Measurements from ENCODE around the gene SLC28A1.

Gene SLC28A1

DNA sequence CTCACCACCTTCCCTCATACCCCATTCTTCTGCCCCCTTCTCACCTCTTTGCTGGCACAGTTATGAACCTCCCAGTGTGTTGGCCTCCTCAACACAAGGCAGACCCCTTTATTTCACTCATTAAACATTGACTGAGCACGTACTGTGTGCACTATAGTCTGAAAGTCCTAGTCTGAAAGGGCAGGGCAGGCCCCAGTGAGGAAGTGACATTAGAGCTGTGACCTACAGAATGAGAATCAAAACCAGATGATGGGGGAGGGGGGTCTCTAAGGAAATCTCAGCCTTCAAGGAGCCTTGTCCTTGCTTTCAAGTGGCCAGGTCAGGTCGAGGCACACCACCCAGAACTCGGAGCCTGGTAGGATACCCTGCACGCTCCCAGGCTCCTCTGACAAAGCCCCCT, 3.5 kb downstream of the SLC28A1 start:
- no peak for DNase-seq

DNA sequence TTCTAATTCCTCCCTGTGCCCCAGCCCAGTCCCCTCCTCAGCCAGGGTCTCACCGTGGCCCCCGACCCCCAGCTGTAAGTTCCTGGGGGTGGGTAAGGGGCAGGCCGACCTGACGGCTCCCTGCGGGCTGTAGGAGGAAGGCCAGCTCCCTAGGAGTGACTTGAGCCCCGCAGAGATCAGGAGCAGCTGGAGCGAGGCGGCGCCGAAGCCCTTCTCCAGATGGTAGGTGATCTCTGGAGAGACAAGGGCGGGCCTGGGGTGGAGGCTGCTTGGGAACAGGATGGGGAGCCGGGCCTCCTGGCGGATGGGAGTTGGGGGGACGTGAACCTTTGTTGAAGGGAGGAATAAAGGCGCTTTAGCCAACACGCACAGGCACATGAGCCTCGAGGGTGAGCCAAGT, 4.2 kb downstream of the SLC28A1 start:
- no peak for DNase-seq

DNA sequence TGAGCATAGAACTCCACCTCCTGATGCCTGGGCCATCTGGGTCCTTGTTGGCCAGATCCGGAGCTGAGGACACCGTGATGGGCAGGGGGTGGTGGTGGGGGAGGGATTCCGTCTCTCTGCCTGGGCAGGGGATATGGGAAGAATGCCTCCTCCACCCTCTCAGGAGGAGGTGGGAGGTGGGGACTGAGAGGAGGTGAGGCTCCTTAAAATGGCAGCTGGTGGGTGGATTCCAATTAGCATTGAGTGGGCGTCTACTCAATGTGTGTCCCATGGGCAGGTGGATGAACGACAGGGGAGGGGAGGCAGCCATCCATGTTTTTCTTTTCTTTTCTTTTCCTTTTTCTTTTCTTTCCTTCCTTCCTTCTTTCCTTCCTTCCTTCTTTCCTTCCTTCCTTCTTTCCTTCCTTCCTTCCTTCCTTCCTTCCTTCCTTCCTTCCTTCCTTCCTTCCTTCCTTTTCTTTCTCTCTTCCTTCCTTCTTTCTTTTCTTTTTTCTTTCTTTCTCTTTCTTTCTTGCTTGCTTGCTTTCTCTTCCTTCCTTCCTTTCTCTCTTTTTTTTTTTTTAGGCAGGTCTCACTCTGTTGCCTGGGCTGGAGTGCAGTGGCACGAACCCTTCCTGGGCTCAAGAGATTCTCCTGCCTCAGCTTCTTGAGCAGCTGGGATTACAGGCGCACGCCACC, 5.0 kb downstream of the SLC28A1 start:
- no peak for DNase-seq

DNA sequence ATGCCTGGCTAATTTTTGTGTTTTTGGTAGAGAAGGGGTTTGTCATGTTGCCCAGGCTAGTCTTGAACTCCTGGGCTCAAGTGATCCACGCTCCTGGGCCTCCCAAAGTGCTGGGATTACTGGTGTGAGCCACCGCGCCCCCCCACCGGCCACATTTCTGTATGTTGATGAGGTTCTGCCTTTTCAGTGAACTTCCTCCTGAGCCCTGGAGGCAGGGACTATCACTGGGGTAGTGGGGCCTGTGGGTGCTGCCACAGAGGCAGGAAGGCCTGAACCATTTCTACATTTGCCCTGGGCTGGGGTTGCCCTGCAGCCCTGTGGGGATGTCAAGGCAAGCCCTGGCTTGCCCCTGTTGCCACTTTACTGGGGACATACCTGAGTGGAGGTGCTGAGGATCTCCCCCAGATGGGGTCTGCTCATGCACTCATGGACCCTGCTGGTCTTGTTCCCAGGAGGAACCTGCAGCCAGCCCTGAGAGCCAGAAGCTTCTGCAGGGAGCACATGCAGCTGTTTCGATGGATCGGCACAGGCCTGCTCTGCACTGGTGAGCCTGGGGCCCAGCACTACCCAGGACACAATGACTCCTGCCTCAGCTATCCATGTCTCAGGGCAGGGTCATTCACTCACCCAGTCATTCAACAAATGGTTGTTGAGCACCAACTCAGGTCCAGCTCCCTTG, 5.7 kb downstream of the SLC28A1 start:
- DNase-seq: no peak

DNA sequence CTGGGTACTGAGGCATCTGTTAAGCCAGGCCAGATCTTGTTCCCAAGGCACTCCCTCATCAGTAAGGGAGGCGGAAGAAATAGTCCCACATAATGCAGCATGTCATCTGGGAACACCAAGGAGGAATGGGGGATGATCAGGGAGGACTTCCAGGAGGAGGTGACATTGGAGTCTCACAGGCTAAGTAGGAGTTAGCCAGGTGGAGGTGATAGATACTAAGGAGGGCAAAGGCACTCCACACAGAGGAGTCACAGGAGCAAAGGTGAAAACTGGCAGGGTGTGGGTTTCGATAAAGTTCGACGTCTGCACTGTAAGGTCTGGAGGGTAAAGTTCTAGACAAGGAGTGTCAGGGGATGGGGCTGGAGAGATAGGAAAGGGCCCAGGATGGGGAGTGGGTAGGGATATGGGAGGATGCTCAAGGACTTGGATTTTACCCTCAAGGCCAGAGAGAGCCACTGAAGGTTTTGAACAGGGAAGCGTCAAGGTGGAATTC, 6.3 kb downstream of the SLC28A1 start:
- no peak for DNase-seq

DNA sequence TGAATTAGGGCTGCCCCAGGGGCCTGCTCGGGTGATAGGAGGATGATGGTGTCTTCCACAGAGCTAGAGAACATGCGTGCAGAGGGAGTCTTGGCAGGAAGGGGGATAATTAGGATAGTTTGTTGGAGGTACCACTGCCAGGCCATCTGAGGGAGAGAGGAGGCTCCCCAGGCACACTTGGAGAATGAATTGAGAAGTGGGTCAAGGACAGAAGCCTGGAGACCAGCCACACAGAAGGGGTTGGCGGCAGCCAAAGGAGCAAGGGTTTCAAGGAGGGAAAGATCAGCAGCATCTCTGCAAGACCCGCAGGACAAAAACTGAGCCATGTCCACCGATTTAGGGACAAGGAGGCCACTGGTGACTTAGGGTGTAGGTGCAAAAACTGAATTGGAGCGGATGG, 6.9 kb downstream of the SLC28A1 start:
- DNase-seq: no peak

DNA sequence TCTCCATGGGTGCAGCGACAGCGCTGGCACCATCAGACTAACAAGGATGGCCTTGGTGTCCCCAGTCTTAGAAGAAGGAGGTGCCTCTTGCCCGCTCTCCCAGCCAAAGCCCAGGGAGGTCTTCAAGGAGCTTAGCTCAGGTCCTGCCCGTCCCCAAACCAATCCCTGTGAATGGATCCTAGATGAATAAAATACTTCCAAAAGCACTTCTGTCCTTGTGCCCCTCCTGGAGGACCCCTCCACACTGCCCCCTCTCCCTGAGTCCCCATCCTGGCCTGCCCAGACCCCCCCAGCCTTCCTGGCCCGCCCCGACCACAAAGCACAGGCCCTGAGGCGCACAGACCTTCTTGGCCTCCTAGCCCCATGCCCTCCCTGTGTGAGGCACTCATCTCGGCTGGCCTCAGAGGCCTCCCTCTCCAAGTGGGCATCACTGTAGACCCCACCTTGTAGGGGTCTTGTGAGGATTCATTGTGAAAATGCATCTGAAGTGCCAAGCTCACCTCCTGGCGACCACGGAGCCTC, 8.4 kb downstream of the SLC28A1 start:
- DNase-seq: no peak

DNA sequence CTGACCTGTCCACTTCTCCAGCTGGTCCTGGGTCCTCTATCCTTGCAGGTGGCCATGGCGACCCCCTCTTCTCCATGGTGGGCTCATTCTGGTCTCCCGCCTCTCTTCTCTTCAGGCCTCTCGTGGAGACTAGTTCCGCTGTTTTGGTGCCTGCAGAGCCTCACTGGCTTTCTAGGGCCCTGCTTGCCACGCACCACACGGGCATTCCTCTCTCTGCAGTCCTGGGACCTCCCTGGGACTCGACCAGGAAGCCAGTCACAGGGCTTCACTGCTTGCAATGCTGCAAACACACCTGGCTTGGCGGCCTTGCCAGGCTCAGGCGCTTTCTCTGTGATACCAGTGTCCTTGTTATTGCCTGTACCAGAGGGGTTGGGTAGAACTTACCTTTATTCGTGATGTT, 9.1 kb downstream of the SLC28A1 start:
- DNase-seq: no peak

DNA sequence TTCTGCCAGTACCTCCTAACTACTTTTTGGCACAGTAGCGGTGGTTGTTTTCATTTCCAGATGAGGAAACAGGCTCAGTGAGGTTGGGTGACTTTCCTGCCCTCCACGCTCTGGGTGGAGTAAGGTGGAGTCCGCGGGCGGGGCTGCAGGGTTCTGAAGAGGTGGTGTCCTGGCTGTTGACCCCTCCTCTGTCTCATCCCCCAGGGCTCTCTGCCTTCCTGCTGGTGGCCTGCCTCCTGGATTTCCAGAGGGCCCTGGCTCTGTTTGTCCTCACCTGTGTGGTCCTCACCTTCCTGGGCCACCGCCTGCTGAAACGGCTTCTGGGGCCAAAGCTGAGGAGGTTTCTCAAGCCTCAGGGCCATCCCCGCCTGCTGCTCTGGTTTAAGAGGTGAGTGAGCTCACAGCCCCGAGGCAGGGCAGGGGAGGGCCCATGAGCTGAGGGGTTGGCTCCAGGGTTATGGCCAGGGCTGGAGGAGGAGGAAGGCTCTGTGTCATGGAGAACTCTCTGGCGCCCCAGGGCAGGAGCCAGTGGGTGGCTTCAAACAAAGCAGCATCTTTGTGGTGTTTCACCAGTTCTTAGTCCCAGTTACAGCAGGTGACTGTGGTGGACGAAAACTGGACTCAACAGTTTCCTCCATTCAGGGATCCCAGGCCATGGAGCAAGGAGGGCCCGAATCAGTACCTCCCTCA, 10.4 kb downstream of the SLC28A1 start:
- no peak for DNase-seq

DNA sequence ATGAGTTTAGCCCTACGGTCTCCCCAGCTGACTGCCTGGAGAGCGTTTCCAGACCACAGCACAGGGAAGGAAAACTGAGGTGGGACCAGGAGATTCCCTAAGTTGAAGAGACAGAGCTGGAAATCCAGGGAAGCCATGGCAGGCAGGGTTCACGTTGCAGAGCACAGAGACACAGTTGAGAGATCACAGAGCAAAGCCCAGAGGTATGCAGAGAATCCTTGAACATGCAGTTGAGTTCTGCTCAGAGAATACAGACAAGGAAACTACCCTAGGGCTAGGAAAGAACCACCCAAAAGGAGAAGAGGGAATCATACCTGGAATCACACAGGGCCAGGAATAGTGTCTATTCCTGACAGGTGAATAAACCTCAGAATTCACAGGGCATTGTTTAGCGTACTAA, 14.3 kb downstream of the SLC28A1 start:
- DNase-seq: no peak

DNA sequence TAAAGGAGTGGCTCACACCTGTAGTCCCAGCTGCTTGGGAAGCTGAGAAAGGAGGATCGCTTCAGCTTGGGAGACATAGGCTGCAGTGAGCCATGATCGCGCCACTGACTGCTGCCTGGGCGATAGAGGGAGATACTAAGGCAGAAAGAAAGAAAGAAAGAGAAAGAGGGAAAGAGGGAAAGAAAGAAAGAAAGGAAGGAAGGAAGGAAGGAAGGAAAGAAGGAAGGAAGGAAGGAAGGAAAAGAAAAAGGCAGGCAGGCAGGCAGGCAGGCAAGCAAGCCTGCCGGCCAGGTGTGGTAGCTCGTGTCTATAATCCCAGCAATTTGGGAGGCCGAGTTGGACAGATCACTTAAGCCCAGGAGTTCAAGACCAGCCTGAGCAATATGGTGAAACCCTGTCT, 15.3 kb downstream of the SLC28A1 start:
- no peak for DNase-seq

DNA sequence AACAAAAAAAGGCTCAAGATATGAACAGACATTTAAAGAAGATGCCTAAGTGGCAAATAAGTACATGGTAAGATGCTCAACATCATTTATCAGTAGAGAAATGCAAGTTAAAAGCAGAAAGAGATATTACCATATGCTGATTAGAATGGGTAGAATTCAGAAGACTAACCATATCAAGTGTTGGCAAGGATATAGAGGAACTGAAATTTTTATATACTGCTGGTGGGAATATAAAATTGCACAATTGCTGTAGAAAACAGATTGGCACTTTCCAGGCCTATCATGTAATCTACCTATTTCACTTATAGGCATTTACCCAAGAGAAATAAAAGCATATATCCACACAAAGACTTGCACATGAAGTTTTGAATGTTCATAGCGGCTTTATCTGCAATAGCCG, 17.1 kb downstream of the SLC28A1 start:
- DNase-seq: no peak

DNA sequence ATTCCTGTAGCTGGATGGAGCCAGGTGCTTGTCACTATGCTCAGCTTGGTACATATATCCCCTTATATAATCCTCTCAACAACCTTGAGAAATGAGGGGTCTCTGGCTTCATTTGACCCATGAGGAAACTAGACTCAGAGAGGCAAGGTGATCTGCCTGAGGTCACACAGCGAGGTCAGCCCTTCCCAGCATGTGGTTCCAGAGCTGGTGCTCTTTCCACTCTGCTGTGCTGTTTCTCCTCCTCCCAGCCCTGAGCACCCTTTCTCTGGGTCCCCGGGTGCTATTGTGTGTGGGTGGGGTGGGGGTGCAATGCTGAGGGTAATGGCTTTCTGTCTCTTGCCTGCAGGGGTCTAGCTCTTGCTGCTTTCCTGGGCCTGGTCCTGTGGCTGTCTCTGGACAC, 19.3 kb downstream of the SLC28A1 start:
- DNase-seq: no peak

DNA sequence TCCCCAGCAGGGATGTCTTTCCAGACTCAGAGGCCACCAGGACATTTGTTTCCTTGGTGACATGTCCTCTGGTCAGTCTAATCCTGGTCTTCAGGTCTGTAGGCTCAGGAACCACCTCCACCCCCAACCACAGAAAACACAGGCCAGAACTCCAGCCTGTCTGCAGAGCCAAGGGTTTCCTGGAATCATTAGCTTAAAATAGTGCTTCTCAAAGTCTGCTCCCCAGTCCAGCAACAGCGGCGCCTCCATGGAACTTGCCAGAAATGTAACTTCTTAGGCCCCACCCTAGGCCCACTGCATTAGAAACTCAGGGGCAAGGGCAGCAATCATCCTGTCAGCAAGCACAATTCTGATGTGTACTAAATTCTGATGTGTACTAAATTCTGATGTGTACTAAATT, 20.0 kb downstream of the SLC28A1 start:
- DNase-seq: no peak

DNA sequence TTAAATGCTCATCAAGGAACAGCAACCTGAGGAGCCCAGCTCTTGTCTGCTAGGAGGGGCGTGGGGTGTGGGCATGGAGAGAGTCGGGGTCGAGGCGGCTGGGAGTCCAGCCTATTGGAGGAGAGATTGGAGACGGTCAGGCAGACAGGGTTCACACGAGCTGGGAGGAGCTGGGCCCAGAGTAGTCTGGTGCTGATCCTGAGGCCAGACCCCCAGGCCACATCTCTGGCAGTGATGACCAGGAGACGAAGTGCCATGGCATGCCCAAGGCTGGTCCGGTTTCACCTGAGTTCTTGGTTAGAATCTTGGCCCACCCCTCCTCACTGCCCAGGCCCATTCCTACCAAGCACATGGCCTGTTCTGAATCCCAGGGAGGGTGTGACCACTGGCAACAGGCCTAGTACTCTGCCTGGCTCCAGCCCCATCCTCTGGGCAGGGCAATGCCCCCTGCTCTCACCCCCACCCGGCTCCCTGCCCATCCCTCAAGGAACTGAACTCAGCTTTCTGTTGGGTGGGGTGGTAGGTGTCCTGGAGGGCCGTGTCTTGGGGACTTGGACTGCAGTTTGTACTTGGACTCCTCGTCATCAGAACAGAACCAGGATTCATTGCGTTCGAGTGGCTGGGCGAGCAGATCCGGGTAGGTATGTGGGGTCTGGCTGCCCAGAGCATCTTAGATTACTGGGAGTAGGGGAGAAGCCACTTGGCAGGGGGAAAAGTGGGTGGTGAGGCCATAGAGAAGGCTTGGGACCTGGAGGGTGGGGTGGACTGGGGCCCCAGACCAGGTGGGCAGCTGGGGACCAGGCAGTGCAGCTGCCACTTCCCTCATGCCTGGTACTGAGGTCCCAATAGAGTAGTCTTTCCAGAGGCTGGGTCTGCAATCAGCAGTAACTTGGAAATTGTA, 20.8 kb downstream of the SLC28A1 start:
- DNase-seq: no peak

DNA sequence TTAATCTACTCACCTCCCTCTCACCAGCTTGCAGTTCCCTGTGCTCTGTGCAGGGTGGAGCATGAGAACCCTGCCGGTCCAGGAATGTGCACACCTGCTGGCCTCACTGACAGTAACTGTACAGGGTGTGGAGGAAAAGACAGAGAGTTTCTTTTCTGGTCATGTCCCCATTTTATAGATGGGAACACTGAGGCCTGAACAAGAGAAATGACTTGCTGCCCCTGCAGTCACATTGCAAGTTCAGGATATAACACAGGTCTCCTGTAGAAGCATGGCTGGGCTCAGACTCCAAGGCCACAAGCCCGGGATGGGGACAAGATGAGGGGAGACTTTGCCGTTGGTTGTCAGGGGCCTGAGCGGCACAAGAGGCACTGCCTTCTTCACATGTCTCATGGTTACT, 23.3 kb downstream of the SLC28A1 start:
- DNase-seq: no peak

DNA sequence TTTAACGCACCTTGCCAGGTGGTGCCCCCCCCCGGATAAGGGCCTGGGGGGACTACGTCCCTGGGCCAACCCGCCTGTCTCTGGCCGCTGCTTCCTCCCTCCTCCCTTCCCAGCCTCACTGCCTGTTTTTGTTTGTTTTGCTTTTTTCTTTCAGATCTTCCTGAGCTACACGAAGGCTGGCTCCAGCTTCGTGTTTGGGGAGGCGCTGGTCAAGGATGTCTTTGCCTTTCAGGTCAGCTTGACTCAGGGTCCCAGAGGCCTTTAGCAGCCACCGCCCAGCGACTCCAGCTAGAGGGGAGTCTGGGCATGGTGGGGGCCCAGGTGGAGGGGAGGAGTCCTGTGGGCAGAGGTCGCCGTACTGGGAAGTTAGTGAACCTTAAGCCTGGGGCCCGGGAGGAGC, 24.1 kb downstream of the SLC28A1 start:
- no peak for DNase-seq

DNA sequence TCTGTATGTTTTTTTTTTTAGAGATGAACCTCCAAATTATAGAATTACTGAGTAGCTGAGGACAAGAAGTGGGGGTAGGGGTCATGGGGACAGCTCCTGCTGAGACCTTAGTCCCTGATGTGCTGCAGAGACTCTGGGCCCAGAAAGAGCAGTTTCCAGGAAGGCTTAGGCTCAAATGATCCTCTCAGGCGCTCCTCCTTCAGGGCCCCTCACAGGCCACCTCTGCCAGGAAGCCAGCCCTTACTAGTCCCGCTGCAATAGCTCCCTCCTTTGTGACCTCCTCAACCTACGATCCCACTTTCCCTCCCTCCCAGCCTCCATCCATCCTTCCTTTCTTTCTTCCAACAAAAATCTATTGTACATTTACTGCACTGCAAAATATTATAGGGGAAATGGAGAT, 24.6 kb downstream of the SLC28A1 start:
- DNase-seq: no peak

DNA sequence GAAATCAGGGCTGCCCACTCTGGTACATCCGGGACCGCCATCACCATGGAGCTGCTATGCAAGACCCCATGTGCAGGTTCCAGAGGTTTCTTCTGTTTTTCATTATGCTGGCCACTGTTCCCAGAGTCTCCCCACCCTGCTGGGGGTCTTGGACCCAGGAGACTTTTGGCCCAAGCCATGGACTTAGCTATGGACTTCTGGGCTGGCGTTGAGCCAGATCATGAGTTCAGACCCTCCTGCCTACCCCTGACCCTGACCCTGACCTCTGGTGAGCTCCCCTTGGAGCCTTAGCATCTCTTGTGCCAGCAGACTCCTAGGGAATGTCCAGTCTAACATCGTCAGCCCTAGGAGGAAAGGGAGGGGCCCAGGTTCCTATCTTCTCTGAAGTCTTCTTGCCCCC, 25.3 kb downstream of the SLC28A1 start:
- DNase-seq: no peak

DNA sequence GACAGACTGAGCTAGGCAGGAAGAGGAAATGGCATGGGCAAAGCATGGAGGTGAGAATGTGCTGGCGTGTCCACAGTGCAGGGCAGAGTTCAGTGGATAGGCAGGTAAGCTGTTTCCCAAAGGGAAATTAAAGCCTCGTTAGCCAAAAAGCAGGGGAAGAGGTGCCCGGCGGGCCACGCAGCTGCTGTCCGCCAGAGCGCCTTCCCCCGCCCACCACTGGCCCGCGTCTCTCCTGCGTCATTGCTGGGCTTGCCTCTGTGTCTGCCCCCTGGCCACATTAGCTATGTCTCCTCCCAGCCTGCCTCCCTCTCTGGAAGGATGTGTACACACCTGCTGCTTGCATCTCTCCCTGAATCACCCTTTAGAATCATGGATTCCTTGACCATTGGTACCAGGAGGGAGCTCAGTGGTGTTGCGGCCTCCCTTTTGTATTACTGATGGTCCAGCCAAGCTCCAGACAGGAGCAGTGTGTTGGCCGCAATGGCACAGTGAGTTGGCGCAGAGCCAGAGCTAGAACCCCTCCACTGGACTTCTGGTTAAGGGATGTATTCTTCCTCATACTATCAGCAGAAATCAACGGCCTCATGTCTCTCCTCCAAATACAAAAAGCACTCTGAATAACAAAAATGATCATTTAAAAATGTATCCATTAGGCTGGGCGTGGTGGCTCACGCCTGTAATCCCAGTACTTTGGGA, 26.6 kb downstream of the SLC28A1 start:
- DNase-seq: no peak

DNA sequence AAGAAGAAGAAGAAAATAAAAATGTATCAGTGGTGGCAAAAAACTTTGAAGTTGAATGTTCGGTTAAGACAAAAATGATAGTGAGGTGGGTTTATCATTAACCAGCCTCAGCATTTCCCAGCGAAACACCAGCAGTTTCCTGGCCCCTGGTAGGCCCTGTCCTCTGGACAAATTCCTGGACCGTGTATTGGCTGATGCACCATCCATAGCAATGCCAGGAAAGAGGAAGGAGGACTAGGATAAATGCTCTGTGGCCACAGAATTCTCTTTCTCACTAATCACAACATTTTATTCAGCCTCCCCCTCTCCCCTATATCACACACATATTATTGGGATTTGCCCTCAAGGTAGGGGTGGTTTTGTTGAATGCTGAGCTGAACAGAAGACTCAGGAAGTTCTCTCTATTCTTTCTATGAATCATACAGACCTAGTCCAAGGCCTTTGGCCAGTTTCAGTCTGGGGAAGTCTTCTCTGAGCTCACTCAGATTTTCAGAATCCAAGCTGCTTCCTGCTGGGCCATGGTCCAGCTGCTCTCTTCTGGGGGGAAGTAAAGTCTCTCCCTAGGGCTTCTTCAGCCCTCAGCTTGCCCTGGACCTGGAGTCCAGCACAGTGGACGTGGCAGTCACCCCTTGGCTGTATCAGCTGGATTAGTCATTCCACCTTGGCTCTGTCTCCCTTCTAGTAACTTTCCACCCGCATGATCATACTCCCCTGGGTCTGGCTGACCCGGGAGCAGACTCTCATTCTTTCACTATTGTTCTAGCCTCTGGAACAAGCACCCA, 27.6 kb downstream of the SLC28A1 start:
- DNase-seq: no peak

DNA sequence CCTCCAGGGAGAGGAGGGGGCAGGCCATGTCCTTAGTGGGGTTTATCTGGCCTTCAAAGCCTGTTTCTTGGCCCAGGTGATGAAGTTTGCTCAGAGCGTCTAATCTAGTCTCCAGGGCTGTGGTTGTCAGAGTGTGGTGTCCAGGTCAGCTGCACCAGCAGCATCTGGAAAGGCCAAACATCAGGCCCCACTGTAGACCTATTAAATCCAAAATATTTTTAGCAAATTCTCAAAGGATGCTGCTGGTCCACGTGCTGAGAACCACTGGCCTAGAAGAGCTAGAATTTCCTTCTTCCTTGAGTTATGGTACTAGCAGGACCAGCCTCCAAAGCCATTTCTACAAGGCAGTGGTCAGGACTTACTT, 28.9 kb downstream of the SLC28A1 start:
- DNase-seq: no peak

All from NCI-H446 (cell line).